HG03432 (cell line): ENCODE data around the gene FKBP10.

Source experiments
- ATAC-seq: cut with Tn5 transposase; IDR thresholded peaks from one replicate; pipeline ENCODE4 v1.9.1; 2021; ENCODE audit warnings: mild to moderate bottlenecking, moderate library complexity; ENCODE audit not compliant: unreplicated experiment

Gene FKBP10

GRCh38 chr17:41782142-41782541 lies 30.7 kb upstream of the FKBP10 start:
- no peak for ATAC-seq

- no peak for ATAC-seq
These were observed 28.5 kb upstream of the FKBP10 start for GRCh38 chr17:41784207-41784744.

DNA sequence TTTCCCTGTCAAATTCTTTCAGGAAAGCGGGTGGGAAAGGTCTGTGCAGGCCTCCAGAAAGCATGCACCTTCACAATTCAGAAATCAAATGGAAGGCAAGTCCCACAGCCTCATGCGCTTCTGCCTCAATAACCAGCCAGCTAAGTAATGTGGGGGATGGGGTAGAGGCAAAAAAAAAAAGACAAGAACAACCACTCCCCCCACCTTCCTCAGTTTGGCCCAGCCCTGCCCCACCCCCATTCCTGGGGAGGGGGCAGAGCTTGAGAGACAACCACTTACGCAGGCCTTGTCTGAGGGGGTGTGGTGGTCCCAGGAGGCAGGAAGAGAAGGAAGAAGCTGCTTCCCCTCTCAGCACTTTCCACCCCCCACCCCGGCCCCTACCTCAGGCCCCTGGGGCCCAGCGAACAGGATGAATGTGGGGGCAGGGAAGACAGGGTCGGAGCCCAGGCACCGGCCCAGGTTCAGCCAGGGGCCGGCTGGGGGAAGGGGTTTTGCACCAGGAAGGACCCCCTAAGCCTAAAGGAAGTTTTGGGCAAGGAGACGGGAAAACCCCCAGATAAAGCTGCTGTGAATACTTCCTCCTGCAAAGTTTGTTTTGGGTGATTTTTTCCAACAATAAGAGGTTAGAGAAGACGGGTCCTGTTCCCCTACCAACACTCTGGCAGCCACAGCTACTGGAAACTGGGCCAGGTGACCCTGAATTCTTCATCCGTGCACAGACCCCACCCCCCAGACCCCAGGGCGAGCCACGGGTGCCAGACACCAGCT lies 27.5 kb upstream of the FKBP10 start:
- ATAC-seq: no peak

DNA sequence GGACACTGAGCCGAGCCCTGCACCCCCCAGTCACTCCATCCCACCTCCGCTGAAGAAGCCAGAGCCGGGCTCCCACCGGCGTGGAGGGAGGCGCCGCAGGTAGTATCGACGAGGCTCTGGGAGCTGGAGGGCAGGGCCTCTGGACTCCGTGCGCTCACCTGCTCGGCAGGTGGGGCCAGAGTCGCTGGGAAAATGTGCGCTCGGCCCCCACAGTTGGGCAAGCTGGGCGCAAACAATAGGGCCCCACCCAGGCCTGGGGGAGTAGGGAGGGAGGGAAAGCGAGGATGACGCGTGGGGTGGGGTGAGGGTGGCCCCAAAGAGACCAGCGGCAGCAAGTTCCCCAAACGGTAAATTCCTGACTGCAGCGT lies 27.0 kb upstream of the FKBP10 start:
- ATAC-seq: no peak

DNA sequence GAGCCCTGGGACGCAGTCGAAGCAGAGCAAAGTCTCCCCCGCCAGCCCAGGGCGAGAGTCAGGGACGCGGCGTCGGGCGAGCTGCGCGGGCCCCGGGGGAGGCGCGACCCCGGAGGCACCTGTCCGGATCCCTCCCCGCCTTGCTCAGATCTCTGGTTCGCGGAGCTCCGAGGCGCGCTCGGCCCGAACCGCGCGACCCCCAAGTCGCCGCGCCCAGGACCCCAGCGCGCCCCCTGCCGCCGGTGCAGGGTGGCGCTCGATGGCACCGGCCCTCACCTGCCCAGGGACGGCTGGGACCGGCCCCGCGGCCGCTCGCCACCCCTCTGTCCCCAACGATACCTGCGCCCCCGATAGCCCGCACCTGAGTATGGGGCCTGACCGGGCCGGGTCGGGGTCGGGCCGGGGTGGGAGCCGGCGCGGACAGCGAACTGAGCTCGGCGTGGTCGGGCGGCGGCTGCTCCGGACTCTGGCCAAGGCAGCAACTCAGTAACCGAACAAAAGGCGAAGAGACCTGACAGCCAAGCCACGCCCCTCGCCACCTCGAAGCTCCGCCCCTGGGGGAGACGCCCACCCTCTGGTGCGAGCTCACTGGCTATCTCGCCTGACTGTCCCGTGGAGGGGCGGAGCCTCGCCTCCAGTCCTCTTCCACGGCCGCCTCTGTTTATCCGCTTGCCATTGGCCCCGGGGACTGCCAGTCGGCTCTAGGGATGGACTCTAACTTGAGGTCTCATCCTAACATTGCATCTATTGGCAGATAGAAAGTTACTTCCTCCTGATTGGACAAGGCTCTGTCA lies 26.4 kb upstream of the FKBP10 start, which contains the start of gene JUP:
JUP (minus strand) TSS at position 485 of the 794 bp plus-strand sequence. CDS start 14,857 bp downstream, outside the sequence.
- ATAC-seq: peak; percentile 86

- no peak for ATAC-seq
These were observed 25.8 kb upstream of the FKBP10 start for GRCh38 chr17:41787021-41787418.

DNA sequence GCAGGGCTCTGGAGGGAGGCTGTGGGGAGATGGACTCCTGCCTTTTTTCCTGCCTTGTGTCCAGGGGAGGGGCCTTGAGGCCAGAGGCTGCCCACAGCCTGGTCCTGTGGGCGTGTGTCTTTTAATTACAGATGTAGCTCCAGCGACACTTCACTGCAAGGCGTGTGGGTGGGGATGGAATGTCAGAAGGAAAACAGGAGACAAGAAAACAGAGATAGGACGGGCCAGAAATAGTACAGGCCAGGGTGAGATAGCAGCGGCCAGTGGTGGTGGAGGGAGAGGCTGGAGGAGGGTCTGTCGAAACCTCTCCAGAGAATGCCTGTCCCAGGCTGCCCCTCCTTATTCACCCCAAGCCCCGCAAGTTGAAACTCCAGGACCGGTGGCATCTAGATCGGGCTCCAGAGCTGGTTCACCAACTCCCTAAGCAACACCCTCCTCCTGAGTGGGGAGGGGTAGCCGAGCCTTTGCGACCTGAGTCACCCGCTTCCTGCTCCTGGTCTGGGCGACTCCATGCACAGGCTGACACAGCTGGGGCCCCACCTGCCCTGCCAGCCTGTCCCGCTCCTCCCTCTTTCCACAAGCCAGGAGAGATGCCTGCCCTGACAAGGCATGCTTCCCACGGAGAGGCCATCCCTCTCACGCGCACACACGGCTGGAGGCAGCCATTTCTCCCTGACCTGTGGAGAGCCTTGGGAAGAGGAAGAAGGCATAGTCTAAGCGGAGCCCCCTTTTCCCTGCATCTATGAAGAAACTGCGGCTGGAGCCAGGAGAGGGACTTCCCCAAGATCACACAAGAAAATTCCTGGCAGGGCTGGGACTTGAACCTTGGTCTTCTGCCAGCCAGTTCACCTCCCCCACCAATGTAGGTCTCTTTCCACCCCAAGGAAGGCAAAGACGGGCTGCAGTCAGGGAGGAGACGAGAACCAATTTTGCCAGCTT lies 19.7 kb upstream of the FKBP10 start:
- ATAC-seq: no peak

- no peak for ATAC-seq
These were observed 18.8 kb upstream of the FKBP10 start for GRCh38 chr17:41793784-41794539.

GRCh38 chr17:41794540-41794975 lies 18.2 kb upstream of the FKBP10 start:
- no peak for ATAC-seq

DNA sequence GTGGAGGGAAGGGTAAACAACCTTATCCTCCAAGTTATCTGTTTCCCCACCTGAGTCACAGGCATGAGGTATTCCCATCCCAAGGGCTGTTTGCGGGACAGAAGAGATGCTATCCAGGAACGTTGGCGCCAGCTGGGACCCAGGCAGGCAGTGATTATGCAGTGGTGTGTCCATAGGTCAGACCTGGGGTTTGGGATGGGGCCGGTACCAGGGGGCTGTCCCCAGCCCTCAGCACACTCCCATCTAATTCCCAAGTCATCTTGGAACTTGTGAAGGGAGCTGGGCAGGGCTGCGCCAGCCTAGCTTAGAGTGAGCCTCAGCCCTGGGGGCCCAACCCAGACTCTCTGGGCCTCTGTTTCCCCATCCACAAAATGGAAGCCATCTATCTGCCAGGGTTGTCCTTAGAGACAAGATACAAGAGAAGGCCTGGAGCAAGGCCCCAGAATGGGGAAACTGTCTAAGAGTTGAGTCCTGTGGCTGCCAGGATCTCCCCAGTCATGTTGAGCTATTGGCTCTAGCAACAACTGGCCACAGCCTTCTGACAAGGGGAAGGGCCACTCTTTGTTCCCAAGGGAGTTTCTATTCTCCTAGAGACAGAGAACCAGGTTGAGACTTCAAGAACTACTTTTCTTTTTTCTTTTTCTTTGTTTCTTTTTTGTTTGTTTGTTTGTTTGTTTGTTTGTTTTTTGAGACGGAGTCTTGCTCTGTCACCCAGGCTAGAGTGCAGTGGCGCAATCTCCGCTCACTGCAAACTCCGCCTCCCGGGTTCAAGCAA lies 16.5 kb upstream of the FKBP10 start:
- ATAC-seq: no peak

- no peak for ATAC-seq
These were observed 15.4 kb upstream of the FKBP10 start for GRCh38 chr17:41797377-41797776.

DNA sequence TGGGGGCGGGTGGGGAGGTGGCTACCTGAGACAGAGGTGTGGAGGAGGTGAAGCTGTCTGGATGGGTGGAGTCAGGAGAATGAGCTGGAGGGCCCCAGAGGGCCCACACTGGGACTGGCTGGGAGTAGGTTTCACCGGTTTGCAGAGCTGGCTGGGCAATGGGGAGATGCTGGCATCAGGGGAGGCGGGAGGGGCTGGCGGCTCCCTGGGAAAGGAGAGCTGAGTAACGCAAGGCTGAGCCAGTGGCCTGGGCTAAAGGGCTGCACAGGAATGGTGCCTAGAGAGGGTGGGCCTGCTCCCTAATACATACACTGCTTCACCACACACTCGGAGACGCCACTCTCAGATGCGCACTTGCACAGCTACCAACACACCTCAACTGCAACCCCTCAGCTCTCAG lies 13.4 kb upstream of the FKBP10 start:
- ATAC-seq: no peak

DNA sequence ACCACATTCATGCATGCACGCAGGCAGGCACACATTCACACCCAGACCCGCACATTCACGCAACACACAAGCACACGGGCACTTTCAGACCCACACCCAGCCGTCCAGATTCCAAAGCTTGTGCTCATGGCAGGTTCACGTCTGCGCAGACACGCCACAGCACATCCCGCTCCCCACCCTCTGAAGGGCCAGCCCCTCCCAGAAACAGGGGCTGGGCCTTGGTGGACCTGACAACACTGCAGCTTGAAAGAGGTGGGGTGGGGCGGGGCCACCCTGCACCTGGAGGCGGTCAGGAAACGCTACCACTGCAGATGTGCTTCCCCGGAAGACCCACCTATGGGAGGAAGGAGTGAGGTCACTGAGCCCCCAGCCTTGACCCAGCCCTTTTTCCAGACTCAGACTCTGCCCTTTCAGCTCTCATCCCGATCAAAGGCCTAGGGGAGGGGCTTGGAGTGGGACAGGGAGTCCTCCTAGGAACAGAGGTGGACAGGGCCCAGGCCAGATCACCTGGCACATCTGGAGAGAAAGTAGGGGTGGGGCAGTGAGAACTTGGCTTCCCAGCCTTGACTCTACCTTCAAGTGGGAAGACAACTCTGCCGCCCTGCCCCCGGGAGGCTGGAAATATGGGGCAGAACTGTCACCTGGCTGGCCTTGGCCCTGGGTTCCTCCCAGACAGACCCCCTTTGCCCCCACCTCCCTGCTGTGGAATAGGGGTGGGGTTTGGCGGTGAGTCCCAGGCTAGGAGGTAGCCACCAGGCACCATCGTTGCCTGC lies 12.0 kb upstream of the FKBP10 start:
- no peak for ATAC-seq

DNA sequence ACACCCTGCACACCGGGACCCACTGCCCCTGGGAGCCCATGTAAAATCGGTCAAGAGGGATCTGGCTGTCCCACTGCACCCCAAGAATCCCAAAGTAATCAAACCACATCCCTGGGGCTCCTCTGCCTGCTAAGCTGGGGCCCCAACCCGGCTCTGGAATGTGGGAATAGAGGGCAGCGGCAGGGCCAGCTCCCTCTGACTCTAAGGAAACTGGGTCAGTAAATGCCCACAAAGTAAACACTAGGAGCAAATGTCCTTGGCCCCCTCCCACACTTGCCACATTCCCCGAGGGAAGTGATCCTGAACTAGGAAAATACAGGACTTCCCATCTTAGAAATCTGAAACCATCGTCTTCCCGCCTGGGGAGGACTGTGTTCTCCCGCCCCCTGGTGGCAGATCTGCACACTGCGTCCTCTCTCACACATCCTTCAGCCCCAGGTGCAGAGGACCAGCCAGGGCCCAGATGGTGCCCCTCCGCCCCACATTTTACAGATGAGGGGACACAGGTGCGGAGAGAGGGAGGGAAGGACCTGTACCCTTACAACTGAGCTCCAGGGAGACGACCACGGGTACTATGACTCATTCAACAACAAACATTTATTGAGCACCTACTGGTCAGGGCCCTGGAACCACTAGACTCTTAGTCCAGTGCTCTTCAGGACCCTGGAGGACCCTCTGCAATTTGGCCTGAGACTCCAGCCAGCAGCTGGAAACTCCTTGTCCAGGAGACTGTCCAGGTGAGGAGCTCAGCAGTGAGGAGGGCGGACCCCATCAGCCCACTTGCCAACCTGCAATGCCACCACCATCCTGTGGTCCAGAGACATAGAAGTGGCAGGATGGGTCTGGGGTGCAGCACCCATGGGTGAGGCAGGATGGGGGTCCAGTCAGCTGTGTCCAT lies 11.2 kb upstream of the FKBP10 start:
- no peak for ATAC-seq

GRCh38 chr17:41803049-41804020 lies 9.5 kb upstream of the FKBP10 start:
- ATAC-seq: no peak

DNA sequence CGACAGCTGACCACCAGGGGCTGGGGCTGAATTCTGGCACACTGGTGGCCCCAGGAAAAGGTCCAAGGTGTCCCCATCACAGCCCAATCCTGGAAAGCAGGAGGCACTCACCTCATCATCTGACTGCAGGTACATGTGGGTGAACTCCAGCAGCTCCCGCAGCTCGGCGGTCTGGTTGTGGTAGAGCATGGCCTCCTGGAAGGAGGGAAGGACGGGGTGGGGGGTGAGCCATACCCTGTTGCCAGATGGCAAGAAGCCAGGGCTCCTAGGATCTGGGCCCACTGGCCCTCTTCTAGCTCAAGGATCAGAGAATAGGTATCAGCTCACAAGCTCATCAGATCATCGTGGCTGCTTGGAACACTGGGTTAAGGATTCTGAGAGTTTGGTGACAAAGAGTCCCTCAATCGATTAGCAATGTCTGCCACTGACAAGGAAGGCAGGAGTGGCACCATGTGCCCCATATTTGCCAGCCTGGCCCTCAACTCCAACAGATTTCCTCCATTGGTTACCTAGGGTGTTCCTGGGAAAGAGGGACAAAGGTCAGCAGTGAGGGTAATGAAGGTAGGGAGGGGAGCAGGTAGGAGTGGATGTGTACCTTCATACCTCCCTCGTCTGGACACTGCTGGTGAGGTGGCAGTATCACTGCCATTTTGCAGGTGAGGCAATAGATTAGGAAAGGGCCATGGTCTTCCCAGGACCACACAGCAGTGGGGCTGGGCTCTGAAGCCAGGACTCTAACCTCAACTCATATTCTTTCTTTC lies 5.9 kb upstream of the FKBP10 start:
- ATAC-seq: no peak
